ENCODE data around the gene FOS.

The FOS gene

DNA sequence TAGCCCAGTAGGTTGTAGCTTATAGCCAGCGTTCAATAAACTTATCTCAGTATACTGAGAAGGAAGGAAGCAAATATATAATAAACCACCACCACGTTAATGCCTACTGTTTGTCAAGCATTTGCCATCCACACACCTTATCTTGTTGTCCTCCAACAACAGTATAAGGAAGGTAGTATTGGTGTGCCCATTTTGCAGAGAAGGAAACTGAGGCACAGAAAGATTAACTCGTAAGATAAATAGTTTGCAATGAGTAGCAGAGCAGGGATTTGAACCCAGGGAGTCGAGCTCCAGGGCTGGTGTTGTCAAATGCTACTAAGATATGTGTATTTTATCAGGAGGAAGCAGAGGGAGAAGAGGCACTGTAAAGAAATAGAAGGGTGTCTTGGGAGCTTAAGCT, 27.8 kb upstream of the FOS start:
- no peak for DNase-seq (ENCODE audit: low read depth)

- no peak for DNase-seq (ENCODE audit: low read depth)
Measured at GRCh38 chr14:75252254-75252837, 26.3 kb upstream of the FOS start.

GRCh38 chr14:75254381-75254822, 24.2 kb upstream of the FOS start:
- DNase-seq (ENCODE audit: low read depth), result no peak

- no peak for DNase-seq (ENCODE audit: low read depth)
Measured at GRCh38 chr14:75254901-75255584, 23.6 kb upstream of the FOS start.

DNA sequence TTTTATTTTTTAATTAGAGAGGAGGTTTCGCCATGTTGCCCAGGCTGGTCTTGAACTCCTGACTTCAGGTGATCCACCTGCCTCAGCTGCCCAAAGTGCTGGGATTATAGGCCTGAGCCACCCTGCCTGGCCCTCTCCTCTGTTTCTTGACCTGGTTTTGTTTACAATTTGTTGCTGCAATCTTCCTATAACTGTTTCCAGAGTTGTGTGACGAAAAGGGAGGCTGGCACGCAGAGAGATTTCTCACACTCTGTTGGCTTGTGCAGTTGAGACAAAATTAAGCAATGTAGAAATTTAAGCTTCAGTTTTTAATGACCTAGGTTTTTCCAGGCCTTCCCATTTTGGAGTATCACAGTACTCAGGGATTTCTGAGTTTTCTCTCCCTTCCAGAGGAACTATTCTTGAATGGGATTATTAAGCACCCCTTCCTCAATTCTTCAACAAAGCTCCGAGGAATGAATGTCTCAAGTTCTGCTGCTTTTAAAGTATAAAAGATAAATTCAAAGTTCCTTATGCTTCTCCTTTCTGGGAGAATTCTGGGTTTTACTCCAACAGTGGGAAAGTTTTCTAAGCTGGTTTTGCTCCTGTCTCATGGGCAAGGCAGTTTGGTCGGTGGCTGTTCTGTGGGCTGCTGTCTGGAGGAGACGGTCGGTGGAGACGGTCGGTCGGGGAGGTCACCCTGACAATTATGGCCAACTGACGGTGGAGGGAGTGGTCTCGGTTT, 20.4 kb upstream of the FOS start:
- DNase-seq (ENCODE audit: low read depth), result peak; percentile 71

DNA sequence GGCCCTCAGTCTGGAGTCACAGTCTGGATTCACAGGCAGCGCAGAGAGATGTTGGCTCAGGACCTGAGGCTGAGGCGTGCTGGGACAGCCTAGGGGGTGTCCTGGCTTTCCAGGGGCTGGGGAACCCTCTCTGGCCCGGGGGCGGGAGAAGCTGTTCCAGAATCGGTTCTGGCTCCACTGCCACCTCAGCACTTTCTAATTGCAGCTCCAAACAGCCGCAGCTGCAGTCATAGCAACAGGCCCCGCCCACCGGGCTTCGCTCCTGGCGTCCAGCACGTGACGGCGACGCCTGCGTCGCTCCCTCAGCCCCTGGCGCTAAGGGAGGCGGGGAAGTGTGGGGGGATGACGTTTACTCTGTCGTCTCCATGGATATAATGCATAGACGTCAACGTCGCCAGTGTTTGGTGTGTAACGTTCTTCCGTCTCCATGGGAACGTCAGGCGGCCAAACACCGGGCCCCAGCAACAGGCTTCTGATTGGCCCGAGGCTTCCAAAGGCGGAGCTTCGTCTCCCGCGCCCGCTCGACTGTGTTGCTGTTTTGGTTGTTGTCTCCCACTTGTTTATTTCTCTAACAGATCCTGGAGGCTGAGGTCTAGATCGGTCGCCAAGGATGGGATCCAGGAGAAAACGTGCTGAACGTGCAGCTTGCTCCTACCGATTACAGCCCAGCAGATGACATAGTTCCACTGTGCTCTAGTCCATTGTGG, 19.7 kb upstream of the FOS start:
- DNase-seq (ENCODE audit: low read depth), result peak; percentile 97

DNA sequence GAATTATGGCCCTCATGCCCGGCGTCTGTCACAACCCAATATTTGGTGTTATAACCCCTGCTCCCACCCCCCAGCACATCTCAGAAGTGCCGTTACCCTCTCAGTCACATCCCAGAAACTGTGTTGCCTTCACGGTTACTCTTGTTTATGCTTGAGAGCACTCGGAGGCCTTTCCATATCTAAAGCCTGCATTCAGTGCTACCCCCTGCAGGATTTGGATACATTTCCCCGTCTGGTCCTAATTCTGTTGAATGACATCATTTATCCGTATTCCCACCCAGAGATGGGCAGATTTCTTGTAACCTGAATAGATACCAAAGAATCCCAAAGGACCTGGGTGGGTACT, 19.1 kb upstream of the FOS start:
- no peak for DNase-seq (ENCODE audit: low read depth)

DNA sequence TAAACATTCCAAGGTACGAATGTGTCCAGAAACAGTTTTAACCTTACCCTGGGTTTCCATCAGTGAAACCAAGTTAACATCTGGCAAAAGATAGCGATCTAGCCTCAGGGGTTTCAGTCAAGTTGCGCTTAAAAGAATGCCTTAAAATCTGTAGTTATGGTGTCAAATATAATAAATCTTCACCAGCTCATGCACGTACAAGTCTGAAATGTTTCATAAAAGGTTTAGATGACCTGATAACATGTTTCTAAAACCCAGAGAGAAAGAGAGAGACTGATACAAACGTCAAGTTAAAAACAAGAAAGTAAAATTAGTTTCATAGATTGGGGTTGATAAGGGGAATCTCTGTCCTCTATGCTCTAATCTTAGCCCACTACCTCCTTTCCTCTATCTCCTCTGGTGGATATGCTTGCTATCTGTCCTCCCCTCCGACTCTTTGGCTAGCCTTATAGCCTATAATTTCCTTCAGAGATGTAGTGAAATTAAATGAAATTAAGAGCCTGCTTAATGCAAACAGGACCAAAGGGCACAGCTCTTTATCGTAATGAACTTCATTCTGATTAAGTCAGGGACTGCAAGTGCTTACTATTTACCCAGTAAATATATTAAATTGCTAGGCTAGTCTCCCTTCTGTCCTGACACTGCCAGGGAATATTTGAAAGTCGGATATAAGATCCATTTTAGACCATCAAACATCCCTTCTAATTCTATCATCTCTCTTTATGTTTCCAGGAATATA, 18.4 kb upstream of the FOS start:
- DNase-seq (ENCODE audit: low read depth), result peak; percentile 11

DNA sequence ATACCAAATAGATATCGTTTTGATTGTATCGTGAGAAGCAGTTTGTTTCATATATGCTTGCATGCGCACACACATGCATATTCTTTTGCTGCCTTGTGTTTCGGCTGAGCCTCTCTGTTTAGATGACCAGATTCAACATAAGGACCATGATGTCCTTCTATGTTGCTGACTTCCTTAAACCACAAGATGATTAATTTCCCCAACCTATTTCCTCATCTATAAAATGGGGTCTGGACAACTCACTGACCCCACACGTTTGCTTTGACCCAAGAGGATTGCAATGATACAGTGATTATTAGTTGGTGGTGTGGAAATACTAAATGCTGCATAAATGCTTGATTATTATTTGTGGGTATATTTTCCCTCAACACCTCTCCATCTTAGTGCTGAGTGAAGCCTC, 16.8 kb upstream of the FOS start:
- DNase-seq (ENCODE audit: low read depth), result no peak

- DNase-seq (ENCODE audit: low read depth), result no peak
Measured at GRCh38 chr14:75262641-75263040, 16.0 kb upstream of the FOS start.

DNA sequence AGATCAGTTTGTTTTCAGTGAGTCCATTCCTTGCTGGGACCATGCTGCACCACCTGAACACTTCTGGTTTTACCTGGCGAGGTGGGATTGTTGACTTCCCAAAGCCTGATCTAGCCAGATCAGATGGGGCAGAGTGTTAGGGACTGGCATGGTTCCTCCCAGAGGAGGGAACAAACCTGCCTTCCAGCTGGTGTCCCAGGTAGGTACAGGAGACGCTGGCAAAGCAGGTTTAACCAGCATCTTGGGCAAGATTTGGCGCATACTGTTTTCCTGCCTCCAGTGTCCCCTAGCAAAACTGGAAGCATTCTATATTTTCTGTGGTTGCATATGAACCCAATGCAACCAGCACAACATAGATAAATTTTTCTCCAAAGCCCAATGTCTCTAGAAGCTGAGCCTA, 14.6 kb upstream of the FOS start:
- no peak for DNase-seq (ENCODE audit: low read depth)

DNA sequence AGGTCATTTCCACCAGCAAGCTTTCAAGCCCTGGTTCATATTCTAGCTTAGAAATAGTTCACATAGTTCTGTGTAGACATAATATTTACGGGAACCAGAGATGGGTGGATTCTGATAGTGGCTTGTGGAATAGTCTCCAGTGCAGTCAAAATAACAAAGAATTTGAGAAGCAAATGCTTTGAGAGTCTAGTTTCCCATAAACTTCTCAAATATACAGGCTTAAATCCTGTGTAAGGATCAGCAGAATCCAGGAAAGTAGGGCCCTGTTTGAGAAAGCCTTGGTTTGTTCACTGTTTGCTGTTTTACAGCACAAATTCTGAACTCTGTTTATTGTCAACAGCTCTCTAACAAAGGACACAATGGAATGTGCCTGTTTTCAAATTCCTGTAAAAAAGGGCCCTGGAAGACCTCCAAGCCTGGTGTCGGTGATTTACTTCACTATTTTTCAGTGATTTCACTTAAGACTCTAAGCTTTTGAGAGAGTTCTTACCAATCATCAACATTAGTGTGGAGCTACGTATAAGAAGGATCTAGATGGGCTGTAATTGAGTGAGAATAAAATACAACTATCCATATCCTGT, 11.4 kb upstream of the FOS start:
- DNase-seq (ENCODE audit: low read depth), result peak; percentile 69

DNA sequence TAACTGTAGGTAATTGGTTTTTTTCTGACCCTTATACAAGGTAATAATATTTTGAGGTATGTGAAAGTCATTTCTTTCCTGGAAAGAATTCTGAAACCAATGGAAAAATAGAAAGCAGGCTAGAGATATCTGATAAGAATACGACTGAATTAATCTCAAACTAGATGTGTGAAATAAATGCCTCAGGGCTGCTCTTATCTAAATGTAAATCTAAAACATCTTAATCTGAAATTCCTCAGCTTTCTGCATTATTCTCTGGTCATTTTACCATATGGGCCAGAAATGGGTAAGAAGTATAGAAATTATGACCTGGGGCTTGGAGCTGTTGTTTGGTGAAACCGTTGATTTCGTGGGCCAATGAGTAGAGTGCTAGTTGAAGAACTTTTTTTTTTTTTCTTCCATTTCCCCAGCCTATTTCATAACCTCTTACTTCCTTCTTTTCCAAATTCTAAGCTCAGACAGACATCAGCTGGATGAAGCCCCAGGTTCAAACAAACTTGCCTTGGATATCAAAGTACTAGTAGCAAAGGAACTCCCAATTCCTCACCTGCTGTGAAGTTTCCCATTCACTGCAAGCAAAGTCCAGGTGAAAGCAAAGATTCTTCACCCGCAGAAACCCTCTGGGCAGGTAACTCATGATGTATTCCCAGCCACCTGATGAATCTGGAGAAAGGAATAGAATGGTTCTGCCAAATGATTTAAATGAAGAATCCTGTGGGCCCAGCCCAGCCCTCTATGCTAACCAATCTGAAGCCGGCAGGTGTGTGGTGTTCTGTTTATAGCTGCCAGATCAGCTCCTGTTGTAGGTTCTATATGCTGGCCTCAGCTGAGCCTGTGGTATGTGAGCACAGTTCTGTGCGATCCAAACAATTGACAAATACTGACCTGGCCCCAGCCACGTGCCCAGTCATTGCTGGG, 9.7 kb upstream of the FOS start:
- DNase-seq (ENCODE audit: low read depth), result no peak

GRCh38 chr14:75271514-75271913, 7.1 kb upstream of the FOS start:
- DNase-seq (ENCODE audit: low read depth), result no peak

- no peak for DNase-seq (ENCODE audit: low read depth)
Measured at GRCh38 chr14:75273272-75274049, 5.2 kb upstream of the FOS start.

DNA sequence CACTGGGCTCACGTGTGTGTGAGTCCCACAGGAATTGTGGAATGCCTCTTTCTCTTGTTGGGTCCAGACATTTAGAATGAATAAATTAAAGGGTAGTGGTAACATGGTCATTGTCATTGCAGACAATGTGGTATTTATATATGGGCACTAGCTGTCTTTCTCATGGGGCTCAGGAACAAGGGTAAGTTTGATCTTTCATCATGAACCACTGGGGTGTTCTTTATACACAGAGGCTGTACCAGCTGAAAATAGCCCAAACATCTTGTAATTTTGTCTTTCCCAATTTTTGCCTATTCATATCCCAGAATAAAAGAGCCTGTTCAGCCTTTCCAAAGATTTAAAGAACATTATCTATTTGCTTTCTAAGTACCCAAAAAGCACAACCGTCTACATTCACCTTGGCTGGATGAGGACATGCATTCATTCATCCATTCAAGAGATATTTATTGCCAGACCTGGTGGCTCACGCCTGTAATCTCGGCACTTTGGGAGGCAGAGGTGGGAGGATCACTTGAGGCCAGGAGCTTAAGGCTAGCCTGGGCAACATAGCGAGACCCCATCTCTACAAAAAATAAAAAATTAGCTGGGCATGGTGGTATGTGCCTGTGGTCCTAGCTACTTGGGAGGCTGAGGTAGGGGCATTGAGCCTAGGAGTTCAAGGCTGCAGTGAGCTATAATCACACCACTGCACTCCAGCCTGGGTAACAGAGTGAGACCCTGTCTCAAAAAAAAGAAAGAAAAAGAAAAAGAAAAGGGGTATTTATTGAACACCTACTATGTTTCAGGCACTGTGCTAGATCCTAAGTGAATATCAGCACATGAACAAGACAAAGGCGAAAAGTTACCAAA, 4.4 kb upstream of the FOS start:
- no peak for DNase-seq (ENCODE audit: low read depth)

DNA sequence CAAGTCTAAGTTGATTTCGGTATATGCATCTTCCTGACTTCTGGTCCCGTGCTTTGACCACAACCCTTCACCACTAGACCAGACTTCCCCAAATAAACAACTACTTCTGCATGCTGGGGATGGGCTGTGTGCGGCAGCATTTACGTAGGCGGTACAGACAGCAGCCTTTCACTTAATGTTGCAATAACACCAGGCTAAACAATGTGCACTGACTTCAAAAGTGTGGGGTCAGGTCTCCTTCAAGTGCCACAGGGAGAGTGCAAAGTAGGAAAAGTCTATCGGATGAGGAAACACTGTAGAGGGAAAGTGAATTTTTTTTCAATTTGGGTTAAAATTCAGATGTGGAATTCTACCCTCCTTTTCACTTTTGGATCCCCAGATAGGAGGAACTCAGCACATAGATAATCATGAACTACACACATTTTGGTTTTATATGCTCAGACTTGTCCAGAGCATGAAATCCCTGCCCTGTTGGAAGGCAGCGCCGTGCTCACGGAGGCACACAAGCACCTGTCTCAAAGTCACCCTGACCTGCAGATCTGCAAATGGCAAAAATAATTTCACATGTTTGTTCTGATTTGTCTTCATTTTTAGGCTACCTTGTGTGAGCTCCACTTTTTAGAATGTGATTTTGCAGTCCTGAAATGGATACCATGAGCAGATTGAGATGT, 3.6 kb upstream of the FOS start:
- no peak for DNase-seq (ENCODE audit: low read depth)

DNA sequence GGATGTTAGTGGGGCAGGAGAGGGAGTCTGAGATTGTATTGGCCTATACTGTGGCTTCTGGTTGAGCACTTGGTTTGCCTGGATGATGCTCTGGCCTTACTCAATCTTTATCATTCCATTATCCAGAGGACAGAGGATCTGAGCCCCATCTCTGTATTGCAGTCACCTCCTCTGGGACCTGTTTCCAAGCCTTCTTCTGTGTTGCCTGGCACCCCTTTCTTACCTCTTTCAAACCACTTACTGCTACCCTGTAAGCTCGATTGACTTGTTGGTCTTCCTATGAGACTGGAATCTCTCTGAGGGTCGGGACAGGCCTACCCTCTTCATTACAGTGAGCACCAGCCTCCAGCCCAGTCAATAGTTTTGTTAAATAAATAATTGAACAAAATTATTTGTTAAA, 3.0 kb upstream of the FOS start:
- no peak for DNase-seq (ENCODE audit: low read depth)

All from GM04503 (cell line).